WTC11 (cell line): ENCODE measurements around the gene C10orf120. TPM values are rescaled to one million over a fixed set of nuclear protein-coding genes. Genes with fewer than 3 reads are reported as not detected.

Source experiments
- ATAC-seq: fragments of 200-7000 bp; cut with Tn5 transposase; 2 replicates; pipeline ENCODE4 v1.10.0; 2021; ENCODE audit warnings: mild to moderate bottlenecking, moderate library complexity
- CTCF ChIA-PET: fragments of 300-600 bp; sonication (Branson Sonifier 250); formaldehyde crosslinking; loops from one replicate; lab custom pipeline; 2021; ENCODE audit warnings: antibody characterized with exemption; lab: Charles Lee
- POLR2A ChIA-PET: fragments of 350-600 bp; sonication (Branson Sonifier 250); formaldehyde crosslinking; loops from one replicate; lab custom pipeline; 2021; ENCODE audit warnings: antibody characterized with exemption; lab: Charles Lee
- DNase-seq: peaks from one replicate; pipeline ENCODE4 v3.0.0; 2021; ENCODE audit warnings: low spot score
- H3K27ac Mint-ChIP-seq: 2 replicates; pipeline ENCODE4 v1.8.0; 2021; ENCODE audit warnings: mixed read lengths
- H3K27me3 Mint-ChIP-seq: 2 replicates; pipeline ENCODE4 v1.8.0; 2021; ENCODE audit warnings: low read depth, mild to moderate bottlenecking, moderate library complexity, mixed read lengths
- H3K36me3 Mint-ChIP-seq: 2 replicates; pipeline ENCODE4 v1.8.0; 2021; ENCODE audit warnings: mixed read lengths
- H3K4me1 Mint-ChIP-seq: 2 replicates; pipeline ENCODE4 v1.8.0; 2022; ENCODE audit warnings: mixed read lengths
- H3K4me3 Mint-ChIP-seq: 2 replicates; pipeline ENCODE4 v1.8.0; 2021; ENCODE audit warnings: mild to moderate bottlenecking, moderate library complexity, mixed read lengths
- H3K9me3 Mint-ChIP-seq: 2 replicates; pipeline ENCODE4 v1.8.0; 2021; ENCODE audit warnings: mixed read lengths
- CREM ChIP-seq: sonication (generic); formaldehyde crosslinking; IDR thresholded peaks from 2 replicates; pipeline ENCODE4 v1.8.1; 2022; ENCODE audit warnings: mild to moderate bottlenecking, missing genetic modification reagents, moderate library complexity
- E2F4 ChIP-seq: sonication (generic); formaldehyde crosslinking; IDR thresholded peaks from 2 replicates; pipeline ENCODE4 v1.8.1; 2022; ENCODE audit warnings: low read depth, mild to moderate bottlenecking, moderate library complexity, missing genetic modification reagents, borderline replicate concordance
- ESRRA ChIP-seq: sonication (generic); formaldehyde crosslinking; IDR thresholded peaks from 2 replicates; pipeline ENCODE4 v1.8.1; 2022; ENCODE audit warnings: mild to moderate bottlenecking, missing genetic modification reagents, borderline replicate concordance
- ETV6 ChIP-seq: sonication (generic); formaldehyde crosslinking; IDR thresholded peaks from 2 replicates; pipeline ENCODE4 v1.8.1; 2022; ENCODE audit warnings: mild to moderate bottlenecking, missing genetic modification reagents
- FOXJ3 ChIP-seq: sonication (generic); formaldehyde crosslinking; IDR thresholded peaks from 2 replicates; pipeline ENCODE4 v1.9.0; 2021; ENCODE audit warnings: missing genetic modification reagents, mild to moderate bottlenecking, borderline replicate concordance
- GRHL2 ChIP-seq: fragments of 250-450 bp; sonication (Bioruptor Pico); IDR thresholded peaks from 2 replicates; pipeline ENCODE4 v1.8.0; 2022; ENCODE audit warnings: mild to moderate bottlenecking, moderate library complexity; ENCODE audit not compliant: insufficient replicate concordance, severe bottlenecking
- GTF2I ChIP-seq: fragments of 250-450 bp; sonication (Bioruptor Pico); conservative IDR thresholded peaks from 2 replicates; pipeline ENCODE4 v1.4.0; 2021; ENCODE audit warnings: mild to moderate bottlenecking
- IRF1 ChIP-seq: sonication (generic); formaldehyde crosslinking; IDR thresholded peaks from 2 replicates; pipeline ENCODE4 v1.8.0; 2023; ENCODE audit warnings: missing genetic modification reagents
- IRF2 ChIP-seq: sonication (generic); formaldehyde crosslinking; IDR thresholded peaks from 2 replicates; pipeline ENCODE4 v1.8.0; 2022; ENCODE audit warnings: low read depth, missing genetic modification reagents, borderline replicate concordance
- JAZF1 ChIP-seq: fragments of 250-450 bp; sonication (Bioruptor Pico); IDR thresholded peaks from 2 replicates; pipeline ENCODE4 v1.9.0; 2021; ENCODE audit warnings: moderate library complexity, mild to moderate bottlenecking, inconsistent platforms
- KAT7 ChIP-seq: sonication (generic); formaldehyde crosslinking; IDR thresholded peaks from 2 replicates; pipeline ENCODE4 v1.8.1; 2023; ENCODE audit warnings: missing genetic modification reagents, mild to moderate bottlenecking, borderline replicate concordance
- MAX ChIP-seq: sonication (generic); formaldehyde crosslinking; IDR thresholded peaks from 2 replicates; pipeline ENCODE4 v1.8.0; 2022; ENCODE audit warnings: mild to moderate bottlenecking, missing genetic modification reagents
- NFE2L1 ChIP-seq: sonication (generic); formaldehyde crosslinking; IDR thresholded peaks from 2 replicates; pipeline ENCODE4 v1.8.1; 2023; ENCODE audit warnings: missing genetic modification reagents
- NFYB ChIP-seq: sonication (generic); formaldehyde crosslinking; conservative IDR thresholded peaks from 2 replicates; pipeline ENCODE4 v1.8.0; 2022; ENCODE audit warnings: low read depth, missing genetic modification reagents
- RORB ChIP-seq: fragments of 250-450 bp; sonication (Bioruptor Pico); IDR thresholded peaks from 2 replicates; pipeline ENCODE4 v1.9.0; 2021; ENCODE audit warnings: mild to moderate bottlenecking
- USF2 ChIP-seq: sonication (generic); formaldehyde crosslinking; IDR thresholded peaks from 2 replicates; pipeline ENCODE4 v1.8.1; 2023; ENCODE audit warnings: mild to moderate bottlenecking, missing genetic modification reagents, moderate library complexity
- ZNF138 ChIP-seq: sonication (generic); formaldehyde crosslinking; conservative IDR thresholded peaks from 2 replicates; pipeline ENCODE4 v1.8.1; 2022; ENCODE audit warnings: mild to moderate bottlenecking, moderate library complexity, missing genetic modification reagents
- ZNF281 ChIP-seq: sonication (generic); formaldehyde crosslinking; IDR thresholded peaks from 2 replicates; pipeline ENCODE4 v1.8.0; 2023; ENCODE audit warnings: mild to moderate bottlenecking, missing genetic modification reagents
- ZNF512 ChIP-seq: sonication (generic); formaldehyde crosslinking; IDR thresholded peaks from 2 replicates; pipeline ENCODE4 v1.8.1; 2022; ENCODE audit warnings: missing genetic modification reagents, borderline replicate concordance
- ZNF671 ChIP-seq: fragments of 250-450 bp; sonication (Bioruptor Pico); IDR thresholded peaks from 2 replicates; pipeline ENCODE4 v1.8.0; 2021; ENCODE audit warnings: mild to moderate bottlenecking
- ZSCAN18 ChIP-seq: fragments of 250-450 bp; sonication (Bioruptor Pico); IDR thresholded peaks from 2 replicates; pipeline ENCODE4 v2.1.2; 2022; ENCODE audit warnings: mild to moderate bottlenecking, moderate library complexity
- total RNA-seq: library from RNA; stranded (reverse); gene quantifications from 3 replicates; pipeline ENCODE4 v1.2.3, GENCODE V29; 2021

Gene C10orf120
- total RNA-seq, 1 experiment from 2014 or later: not detected

GRCh38 chr10:122727426-122727825, 27.8 kb upstream of the C10orf120 start:
- CTCF ChIA-PET: no interaction called here
- Mint-ChIP-seq H3K36me3 (no peaks in the 10 kb centered on the region), H3K4me1 (peaks cover 6% of the 10 kb centered on the region), H3K4me3 (no peak overlapping the region), H3K9me3 (no peaks in the 10 kb centered on the region), H3K27me3 (no peaks in the 10 kb centered on the region), H3K27ac (no peak overlapping the region)
- POLR2A ChIA-PET: no interaction called here
- TF ChIP-seq NFE2L1 (CRISPR knock-in tag) (no peak), USF2 (no peak), ESRRA (no peak), JAZF1 (CRISPR knock-in tag) (no peak), IRF1 (CRISPR knock-in tag) (no peak), NFYB (no peak), CREM (CRISPR knock-in tag) (no peak), ETV6 (no peak), ZNF512 (CRISPR knock-in tag) (no peak), GTF2I (CRISPR knock-in tag) (no peak)
- ATAC-seq (no peak; the same call in 1 of the 2 replicates), DNase-seq (no peak)

GRCh38 chr10:122725768-122726167, 26.1 kb upstream of the C10orf120 start:
- no peak overlapping the region for H3K4me3 Mint-ChIP-seq
- H3K27ac Mint-ChIP-seq: no peak overlapping the region
- no peak for TF ChIP-seq KAT7 (CRISPR knock-in tag)
- no peak for TF ChIP-seq GRHL2
- no peak for TF ChIP-seq MAX
- TF ChIP-seq IRF2: no peak
- no peak for TF ChIP-seq ZSCAN18 (CRISPR knock-in tag)
- TF ChIP-seq E2F4 (CRISPR knock-in tag): no peak
- TF ChIP-seq ZNF281: no peak
- no peak for TF ChIP-seq FOXJ3
- TF ChIP-seq ZNF512 (CRISPR knock-in tag): no peak
- TF ChIP-seq ZNF138 (CRISPR knock-in tag): no peak
- TF ChIP-seq RORB (CRISPR knock-in tag): no peak
- TF ChIP-seq ZNF671 (CRISPR knock-in tag): no peak
- H3K27me3 Mint-ChIP-seq: no peaks in the 10 kb centered on the region
- no peaks in the 10 kb centered on the region for H3K9me3 Mint-ChIP-seq
- CTCF ChIA-PET: interaction anchor here (0.6 to 1.6 kb wide), 12 partner anchors 9 to 255 kb away, joined by 3 to 11 read pairs (median 4); partner anchors contain the start of gene PSTK
- ATAC-seq (peak; percentile 94), DNase-seq (peak; percentile 51)
- POLR2A ChIA-PET: no interaction called here
- no peaks in the 10 kb centered on the region for H3K36me3 Mint-ChIP-seq
- no peaks in the 10 kb centered on the region for H3K4me1 Mint-ChIP-seq
